MM.1S (cell line): Measurements from ENCODE around the gene NOBOX.
"Not testable (repeated sequence)": the region's sequence is repeated elsewhere in the genome, so short reads cannot be mapped to it uniquely, and the experiment has no call there.

ENCODE experiments used
- EZH2 ChIP-seq: fragments of 300-600 bp; sonication (generic); optimal IDR thresholded peaks from 2 replicates; pipeline ENCODE3; 2017; ENCODE audit warnings: low read depth, mild to moderate bottlenecking, antibody characterized with exemption, low read length, mixed read lengths
- EZH2phosphoT487 ChIP-seq: fragments of 300-600 bp; sonication (generic); IDR thresholded peaks from 2 replicates; pipeline ENCODE4 v1.6.1; 2018; ENCODE audit warnings: antibody characterized with exemption, low read length
- TF ChIP-seq, protein P1 (sequence below): fragments of 300-600 bp; sonication (generic); IDR thresholded peaks from 2 replicates; pipeline ENCODE4 v1.5.1; 2016; ENCODE audit warnings: antibody characterized with exemption, low read length, mixed read lengths

DNA sequence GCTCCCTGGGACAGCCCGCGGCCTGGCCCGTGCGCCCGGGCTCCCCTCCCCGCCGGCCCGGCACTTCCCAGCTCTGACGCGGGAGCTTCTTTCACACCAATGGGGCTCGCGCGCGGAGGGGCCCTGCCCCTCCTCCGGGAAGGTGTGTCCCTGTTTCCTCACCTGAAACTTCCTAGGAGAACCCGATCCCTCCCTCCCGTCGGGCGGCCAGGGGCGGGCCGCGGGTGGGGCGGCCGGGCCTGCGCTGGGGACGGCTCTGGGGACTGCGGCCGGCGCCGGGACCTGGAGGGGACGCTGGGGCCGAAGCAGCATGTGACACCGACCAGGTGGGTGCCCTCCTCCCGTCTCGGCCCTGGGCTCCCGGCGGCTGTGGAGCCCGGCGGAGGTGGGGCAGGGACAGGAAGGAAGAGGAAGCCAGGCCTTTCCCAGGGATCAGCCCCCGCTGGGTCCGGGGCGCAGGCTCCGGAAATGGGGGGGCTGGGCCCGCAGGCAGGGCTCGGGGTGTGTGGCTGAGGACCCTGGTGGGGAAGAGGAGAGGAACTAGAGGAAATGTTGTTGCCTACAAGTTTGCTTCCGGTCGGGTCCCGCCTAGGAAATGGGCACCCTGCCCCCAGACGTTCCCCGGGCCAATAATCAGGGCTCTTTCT is 48.2 kb downstream of the NOBOX start, which contains the start of gene ARHGEF5:
- TF ChIP-seq, protein P1, sequence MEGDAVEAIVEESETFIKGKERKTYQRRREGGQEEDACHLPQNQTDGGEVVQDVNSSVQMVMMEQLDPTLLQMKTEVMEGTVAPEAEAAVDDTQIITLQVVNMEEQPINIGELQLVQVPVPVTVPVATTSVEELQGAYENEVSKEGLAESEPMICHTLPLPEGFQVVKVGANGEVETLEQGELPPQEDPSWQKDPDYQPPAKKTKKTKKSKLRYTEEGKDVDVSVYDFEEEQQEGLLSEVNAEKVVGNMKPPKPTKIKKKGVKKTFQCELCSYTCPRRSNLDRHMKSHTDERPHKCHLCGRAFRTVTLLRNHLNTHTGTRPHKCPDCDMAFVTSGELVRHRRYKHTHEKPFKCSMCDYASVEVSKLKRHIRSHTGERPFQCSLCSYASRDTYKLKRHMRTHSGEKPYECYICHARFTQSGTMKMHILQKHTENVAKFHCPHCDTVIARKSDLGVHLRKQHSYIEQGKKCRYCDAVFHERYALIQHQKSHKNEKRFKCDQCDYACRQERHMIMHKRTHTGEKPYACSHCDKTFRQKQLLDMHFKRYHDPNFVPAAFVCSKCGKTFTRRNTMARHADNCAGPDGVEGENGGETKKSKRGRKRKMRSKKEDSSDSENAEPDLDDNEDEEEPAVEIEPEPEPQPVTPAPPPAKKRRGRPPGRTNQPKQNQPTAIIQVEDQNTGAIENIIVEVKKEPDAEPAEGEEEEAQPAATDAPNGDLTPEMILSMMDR, result not testable (repeated sequence)
- not testable (repeated sequence) for TF ChIP-seq EZH2, EZH2phosphoT487
